ENCODE data around the gene RC3H1. TPM values are rescaled to one million over a fixed set of nuclear protein-coding genes. Genes with fewer than 3 reads are reported as not detected.
"Not testable (repeated sequence)": the region's sequence is repeated elsewhere in the genome, so short reads cannot be mapped to it uniquely, and the experiment has no call there.

The RC3H1 gene
- total and polyA plus RNA-seq, 2 experiments from 2014 or later = 7.7 to 28.1 TPM

DNA sequence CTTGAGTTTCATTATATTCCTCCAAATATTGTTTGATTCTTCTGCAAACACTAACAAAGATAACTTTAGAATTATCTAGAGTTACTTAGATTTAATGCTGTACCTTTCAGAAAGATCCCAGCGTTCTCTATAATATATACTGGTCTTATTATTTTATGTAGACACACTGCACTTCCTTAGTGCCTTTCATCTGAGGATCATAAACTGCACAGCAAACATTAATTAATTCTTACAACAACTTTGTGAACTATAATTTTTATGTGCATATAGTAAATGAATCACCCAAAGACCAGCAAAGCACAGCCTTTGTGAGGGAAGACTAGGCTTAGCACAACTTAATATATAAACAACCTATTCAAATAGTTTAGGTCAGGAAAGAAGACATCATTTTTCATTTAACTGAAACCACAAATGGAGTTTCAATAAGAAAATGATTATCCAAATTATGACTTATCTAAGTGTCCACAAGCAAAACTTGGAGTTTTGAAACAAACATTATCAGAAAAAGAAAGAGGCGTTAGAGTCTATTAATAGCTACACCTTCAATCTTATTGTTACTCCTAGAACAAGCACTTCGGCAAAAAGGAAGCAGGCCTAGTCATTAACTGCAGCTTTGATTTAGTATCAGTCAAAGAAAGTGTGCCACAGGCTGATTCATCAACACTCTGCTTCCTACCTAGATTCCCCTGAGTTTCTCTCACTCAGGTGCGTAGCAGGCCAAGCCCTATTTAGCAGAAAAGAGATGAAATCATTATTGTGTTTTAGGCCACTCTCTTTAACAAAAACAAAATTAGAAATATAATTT is 22.5 kb upstream of the RC3H1 start:
- Histone ChIP-seq H3K27me3 (peaks cover 3% of the 10 kb centered on the region), H3K36me3 (no peaks in the 10 kb centered on the region), H3K9me3 (ENCODE audit: low read depth) (no peaks in the 10 kb centered on the region), H3K4me3 (no peak overlapping the region), H3K27ac (no peak overlapping the region), H3K4me1 (ENCODE audit: low read depth) (no peaks in the 10 kb centered on the region)
- TF ChIP-seq, protein P1, sequence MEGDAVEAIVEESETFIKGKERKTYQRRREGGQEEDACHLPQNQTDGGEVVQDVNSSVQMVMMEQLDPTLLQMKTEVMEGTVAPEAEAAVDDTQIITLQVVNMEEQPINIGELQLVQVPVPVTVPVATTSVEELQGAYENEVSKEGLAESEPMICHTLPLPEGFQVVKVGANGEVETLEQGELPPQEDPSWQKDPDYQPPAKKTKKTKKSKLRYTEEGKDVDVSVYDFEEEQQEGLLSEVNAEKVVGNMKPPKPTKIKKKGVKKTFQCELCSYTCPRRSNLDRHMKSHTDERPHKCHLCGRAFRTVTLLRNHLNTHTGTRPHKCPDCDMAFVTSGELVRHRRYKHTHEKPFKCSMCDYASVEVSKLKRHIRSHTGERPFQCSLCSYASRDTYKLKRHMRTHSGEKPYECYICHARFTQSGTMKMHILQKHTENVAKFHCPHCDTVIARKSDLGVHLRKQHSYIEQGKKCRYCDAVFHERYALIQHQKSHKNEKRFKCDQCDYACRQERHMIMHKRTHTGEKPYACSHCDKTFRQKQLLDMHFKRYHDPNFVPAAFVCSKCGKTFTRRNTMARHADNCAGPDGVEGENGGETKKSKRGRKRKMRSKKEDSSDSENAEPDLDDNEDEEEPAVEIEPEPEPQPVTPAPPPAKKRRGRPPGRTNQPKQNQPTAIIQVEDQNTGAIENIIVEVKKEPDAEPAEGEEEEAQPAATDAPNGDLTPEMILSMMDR (IDR thresholded peaks at IDR 0.05; ENCODE audit: low read depth, low read length) = no peak
- DNase-seq (ENCODE audit: low read depth in 1 of 2, low spot score in 1 of 2) = no peak

DNA sequence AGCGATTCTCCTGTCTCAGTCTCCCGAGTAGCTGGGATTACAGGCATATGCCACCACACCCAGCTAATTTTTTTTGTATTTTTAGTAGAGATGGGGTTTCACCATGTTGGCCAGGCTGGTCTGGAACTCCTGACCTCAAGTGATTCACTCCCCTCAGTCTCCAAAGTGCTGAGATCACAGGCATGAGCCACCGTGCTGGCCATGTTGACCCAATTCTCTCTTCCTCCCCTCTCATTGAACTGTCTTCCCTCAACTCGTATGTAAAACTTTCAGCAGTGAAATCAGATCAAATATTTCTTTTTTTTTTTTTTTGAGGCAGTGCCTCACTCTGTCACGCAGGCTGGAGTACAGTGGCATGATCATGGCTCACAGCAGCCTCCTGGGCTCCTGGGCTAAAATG is 20.4 kb upstream of the RC3H1 start:
- not testable (repeated sequence) for H3K27ac ChIP-seq; H3K4me1 ChIP-seq (ENCODE audit: low read depth); H3K36me3 ChIP-seq; H3K4me3 ChIP-seq; H3K9me3 ChIP-seq (ENCODE audit: low read depth); DNase-seq (ENCODE audit: low read depth in 1 of 2, low spot score in 1 of 2); H3K27me3 ChIP-seq

DNA sequence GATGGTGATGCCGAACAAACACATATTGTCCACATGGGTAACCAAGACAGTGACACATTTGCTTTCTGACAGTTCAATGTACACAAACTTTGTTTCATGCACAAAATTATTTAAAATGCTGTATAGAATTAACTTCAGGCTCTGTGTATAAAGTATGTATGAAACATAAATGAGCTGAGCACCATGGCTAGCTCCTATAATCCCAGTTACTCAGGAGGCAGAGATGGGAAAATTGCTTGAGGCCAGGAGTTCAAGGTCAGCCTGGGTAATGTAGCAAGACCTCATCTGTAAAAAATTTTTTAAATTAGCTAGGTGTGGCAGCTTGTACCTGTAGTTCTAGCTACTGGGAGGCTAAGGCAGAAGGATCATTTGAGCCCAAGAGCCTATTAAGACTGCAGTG is 19.2 kb upstream of the RC3H1 start:
- H3K36me3 ChIP-seq = no peaks in the 10 kb centered on the region
- no peak overlapping the region for H3K4me3 ChIP-seq
- no peaks in the 10 kb centered on the region for H3K9me3 ChIP-seq (ENCODE audit: low read depth)
- H3K27ac ChIP-seq = no peak overlapping the region
- peaks cover 3% of the 10 kb centered on the region for H3K27me3 ChIP-seq
- H3K4me1 ChIP-seq (ENCODE audit: low read depth) = no peaks in the 10 kb centered on the region
- TF ChIP-seq, protein P1 (IDR thresholded peaks at IDR 0.05; ENCODE audit: low read depth, low read length) = no peak
- no peak for DNase-seq (ENCODE audit: low read depth in 1 of 2, low spot score in 1 of 2)

DNA sequence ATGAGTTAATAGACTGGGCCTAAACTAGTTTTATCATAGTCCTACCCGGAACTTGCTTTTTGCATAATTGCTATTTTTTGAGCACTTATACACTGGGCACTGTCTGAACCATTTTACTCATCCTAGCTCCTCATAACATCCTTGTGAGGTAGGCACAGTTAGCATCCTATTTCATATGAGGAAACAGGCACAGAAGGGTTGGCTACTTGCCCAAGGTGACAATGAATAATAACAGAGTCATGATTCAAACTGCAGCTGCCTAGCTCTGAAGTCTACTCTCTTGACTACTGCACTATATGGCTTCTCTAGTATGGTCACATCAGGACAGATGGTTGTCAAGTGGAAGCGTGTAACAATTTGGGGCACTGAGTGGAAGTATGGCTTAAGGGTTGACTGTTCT is 18.2 kb upstream of the RC3H1 start:
- peaks cover 3% of the 10 kb centered on the region for H3K27me3 ChIP-seq
- peak in 1 of 2 donors; percentile 64 for DNase-seq (ENCODE audit: low read depth in 1 of 2, low spot score in 1 of 2)
- no peaks in the 10 kb centered on the region for H3K9me3 ChIP-seq (ENCODE audit: low read depth)
- no peaks in the 10 kb centered on the region for H3K36me3 ChIP-seq
- H3K4me3 ChIP-seq = no peak overlapping the region
- H3K27ac ChIP-seq = no peak overlapping the region
- TF ChIP-seq, protein P1 (IDR thresholded peaks at IDR 0.05; ENCODE audit: low read depth, low read length) = no peak
- H3K4me1 ChIP-seq (ENCODE audit: low read depth) = peaks cover 5% of the 10 kb centered on the region

DNA sequence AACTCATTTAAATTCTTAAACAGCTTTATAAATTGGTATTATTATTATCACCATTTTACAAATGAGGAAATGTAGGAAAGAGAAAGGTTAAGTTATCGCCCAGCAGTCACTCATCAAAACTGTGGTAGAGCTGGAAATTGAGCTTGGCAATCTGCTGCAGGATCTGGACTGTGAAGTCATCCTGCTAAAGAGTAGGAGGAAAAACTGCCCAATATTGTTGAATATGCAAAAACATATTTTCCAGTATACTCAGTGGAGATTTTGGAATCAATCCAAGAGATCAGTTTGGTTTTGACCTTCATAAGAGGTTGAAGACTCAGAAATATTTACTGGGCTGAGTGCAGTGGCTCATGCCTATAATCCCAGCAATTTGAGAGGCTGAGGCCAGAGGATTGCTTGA is 16.9 kb upstream of the RC3H1 start:
- no peaks in the 10 kb centered on the region for H3K36me3 ChIP-seq
- H3K4me1 ChIP-seq (ENCODE audit: low read depth) = peaks cover 5% of the 10 kb centered on the region
- peak in 1 of 2 donors; percentile 15 for DNase-seq (ENCODE audit: low read depth in 1 of 2, low spot score in 1 of 2)
- H3K27me3 ChIP-seq = peaks cover 3% of the 10 kb centered on the region
- TF ChIP-seq, protein P1 (IDR thresholded peaks at IDR 0.05; ENCODE audit: low read depth, low read length) = no peak
- no peaks in the 10 kb centered on the region for H3K9me3 ChIP-seq (ENCODE audit: low read depth)
- H3K4me3 ChIP-seq = no peak overlapping the region
- H3K27ac ChIP-seq = no peak overlapping the region

DNA sequence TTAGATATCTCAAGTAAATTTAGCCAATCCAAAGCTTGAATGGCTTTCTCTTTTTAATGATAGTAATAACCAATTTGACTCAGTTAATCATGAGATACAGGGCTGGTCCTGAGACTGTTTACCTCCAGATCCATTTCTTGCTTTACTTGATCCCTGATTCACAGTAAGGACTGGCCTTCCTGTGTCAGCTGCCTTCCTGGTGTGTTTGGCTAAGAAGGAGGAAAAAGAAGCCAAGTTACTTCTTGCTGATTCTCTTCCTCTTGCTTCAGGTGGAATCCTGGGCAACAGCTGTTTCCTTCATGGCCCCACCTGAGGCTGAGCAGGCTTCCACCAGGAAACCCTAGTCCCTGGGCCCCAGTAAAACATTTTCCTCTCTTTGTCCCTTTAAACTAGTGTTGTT is 14.6 kb upstream of the RC3H1 start:
- H3K27ac ChIP-seq = no peak overlapping the region
- no peaks in the 10 kb centered on the region for H3K9me3 ChIP-seq (ENCODE audit: low read depth)
- H3K36me3 ChIP-seq = no peaks in the 10 kb centered on the region
- no peak overlapping the region for H3K4me3 ChIP-seq
- no peak for DNase-seq (ENCODE audit: low read depth in 1 of 2, low spot score in 1 of 2)
- peaks cover 5% of the 10 kb centered on the region for H3K4me1 ChIP-seq (ENCODE audit: low read depth)
- H3K27me3 ChIP-seq = peaks cover 14% of the 10 kb centered on the region
- TF ChIP-seq, protein P1 (IDR thresholded peaks at IDR 0.05; ENCODE audit: low read depth, low read length) = no peak
